ENCODE results near the gene POU5F1.
A peak's percentile ranks its signal among the peaks of the same experiment; 100 is the strongest.
"Not testable (repeated sequence)": the region's sequence is repeated elsewhere in the genome, so short reads cannot be mapped to it uniquely, and the experiment has no call there.

The POU5F1 gene

GRCh38 chr6:31205638-31206037, 35.2 kb upstream of the POU5F1 start:
- no peak overlapping the region for H3K27ac ChIP-seq
- TF ChIP-seq, protein P1, sequence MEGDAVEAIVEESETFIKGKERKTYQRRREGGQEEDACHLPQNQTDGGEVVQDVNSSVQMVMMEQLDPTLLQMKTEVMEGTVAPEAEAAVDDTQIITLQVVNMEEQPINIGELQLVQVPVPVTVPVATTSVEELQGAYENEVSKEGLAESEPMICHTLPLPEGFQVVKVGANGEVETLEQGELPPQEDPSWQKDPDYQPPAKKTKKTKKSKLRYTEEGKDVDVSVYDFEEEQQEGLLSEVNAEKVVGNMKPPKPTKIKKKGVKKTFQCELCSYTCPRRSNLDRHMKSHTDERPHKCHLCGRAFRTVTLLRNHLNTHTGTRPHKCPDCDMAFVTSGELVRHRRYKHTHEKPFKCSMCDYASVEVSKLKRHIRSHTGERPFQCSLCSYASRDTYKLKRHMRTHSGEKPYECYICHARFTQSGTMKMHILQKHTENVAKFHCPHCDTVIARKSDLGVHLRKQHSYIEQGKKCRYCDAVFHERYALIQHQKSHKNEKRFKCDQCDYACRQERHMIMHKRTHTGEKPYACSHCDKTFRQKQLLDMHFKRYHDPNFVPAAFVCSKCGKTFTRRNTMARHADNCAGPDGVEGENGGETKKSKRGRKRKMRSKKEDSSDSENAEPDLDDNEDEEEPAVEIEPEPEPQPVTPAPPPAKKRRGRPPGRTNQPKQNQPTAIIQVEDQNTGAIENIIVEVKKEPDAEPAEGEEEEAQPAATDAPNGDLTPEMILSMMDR (conservative IDR thresholded peaks at IDR 0.05) = no peak

GRCh38 chr6:31204751-31205145, 34.3 kb upstream of the POU5F1 start:
- TF ChIP-seq, protein P1 (conservative IDR thresholded peaks at IDR 0.05) = no peak
- peak overlapping the region; percentile 64 for H3K27ac ChIP-seq

DNA sequence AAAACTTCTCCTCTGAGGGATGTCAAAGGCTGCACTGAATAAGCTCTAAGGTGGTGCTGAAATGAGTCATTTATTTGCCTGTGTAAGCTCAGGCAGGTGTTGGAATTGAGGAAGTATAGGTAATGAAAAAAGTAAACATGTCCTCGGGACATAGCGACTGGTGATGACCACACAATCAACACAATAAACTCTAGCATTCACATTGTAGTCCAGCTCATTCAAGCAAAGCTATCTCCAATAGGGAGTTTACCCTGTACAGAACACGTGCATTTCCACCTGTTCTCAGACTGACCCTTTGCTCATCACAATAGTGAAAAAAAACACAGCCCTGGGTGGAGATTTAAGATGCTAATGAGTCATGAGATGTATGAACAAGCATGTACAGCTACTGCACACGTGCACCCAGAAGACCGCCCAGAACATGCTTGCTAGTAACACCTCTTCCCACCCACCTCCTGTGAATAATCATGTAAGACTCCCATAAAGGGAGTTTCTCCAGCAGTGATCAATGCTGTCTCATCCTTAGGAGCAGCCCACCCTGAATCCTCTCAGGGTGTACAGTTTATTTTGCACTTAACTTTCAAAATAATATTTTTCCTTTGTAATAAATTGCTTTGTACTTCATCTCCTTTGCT, 33.0 kb upstream of the POU5F1 start:
- TF ChIP-seq, protein P1 (conservative IDR thresholded peaks at IDR 0.05) = no peak
- peak overlapping the region; percentile 64 for H3K27ac ChIP-seq

GRCh38 chr6:31202259-31203166, 32.0 kb upstream of the POU5F1 start:
- H3K27ac ChIP-seq = peak overlapping the region; percentile 64; the same call in 1 of the 2 replicates
- TF ChIP-seq, protein P1 (conservative IDR thresholded peaks at IDR 0.05) = no peak

- H3K27ac ChIP-seq = not testable (repeated sequence)
Observed at GRCh38 chr6:31199105-31199452, 28.6 kb upstream of the POU5F1 start.

DNA sequence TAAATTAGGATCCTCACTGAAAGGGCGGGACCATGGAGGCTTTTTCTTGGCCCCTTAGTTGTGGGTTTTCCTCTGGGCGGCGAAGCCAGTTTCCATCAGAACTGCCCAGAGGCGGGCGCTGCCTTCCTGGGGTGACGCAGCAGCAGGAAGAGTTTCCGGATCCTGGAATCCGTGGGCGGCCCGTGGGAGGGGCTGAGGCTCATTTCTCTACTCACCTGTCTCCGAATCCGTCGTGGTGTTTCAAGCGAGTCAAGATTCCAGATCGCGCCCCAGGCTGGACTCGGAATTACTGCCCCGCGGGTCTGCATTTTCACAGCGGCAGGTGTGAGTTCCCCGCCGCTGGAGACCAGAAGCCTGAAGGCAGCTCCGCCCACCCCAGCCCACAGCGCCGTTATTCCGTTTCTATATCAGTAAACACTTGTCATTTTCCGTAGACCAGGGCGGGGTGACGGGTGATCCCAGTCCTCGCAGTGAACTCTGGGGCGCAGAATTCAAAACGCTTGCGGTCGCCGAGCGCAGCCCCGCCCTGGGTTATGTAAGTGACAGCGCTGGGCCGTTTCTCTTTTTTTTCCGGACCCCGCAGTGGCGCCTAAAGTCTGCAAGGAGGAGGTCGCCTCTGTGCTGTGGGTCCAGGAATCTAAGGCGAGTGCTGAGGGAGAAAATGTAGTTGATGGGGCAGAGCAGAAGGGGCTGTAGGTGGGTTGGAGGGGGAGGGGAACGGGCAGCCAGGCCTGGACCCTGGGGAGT, 27.2 kb upstream of the POU5F1 start:
- TF ChIP-seq, protein P1 (conservative IDR thresholded peaks at IDR 0.05) = no peak
- peak overlapping the region; percentile 91 for H3K27ac ChIP-seq

DNA sequence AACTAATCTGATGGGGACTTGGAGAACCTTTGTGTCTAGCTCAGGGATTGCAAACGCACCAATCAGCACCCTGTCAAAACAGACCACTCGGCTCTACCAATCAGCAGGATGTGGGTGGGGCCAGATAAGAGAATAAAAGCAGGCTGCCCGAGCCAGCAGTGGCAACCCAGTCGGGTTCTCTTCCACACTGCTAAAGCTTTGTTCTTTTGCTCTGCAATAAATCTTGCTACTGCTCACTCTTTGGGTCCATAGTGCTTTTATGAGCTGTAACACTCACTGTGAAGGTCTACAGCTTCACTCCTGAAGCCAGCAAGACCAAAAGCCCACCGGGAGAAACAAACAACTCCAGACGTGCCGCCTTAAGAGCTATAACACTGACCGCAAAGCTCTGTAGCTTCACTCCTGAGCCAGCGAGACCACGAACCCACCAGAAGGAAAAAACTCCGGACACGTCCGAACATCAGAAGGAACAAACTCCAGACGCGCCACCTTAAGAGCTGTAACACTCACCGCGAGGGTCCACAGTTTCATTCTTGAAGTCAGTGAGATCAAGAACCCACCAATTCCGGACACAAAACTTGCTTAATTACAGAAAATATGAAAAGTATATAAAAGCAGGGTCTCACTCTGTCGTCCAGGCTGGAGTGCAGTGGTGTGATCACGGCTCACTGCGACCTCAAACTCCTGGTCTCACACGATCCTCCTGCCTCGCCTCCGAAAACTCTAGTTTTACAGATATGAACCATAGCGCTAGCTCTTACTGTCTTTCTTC, 26.0 kb upstream of the POU5F1 start:
- peak overlapping the region; percentile 91 for H3K27ac ChIP-seq

DNA sequence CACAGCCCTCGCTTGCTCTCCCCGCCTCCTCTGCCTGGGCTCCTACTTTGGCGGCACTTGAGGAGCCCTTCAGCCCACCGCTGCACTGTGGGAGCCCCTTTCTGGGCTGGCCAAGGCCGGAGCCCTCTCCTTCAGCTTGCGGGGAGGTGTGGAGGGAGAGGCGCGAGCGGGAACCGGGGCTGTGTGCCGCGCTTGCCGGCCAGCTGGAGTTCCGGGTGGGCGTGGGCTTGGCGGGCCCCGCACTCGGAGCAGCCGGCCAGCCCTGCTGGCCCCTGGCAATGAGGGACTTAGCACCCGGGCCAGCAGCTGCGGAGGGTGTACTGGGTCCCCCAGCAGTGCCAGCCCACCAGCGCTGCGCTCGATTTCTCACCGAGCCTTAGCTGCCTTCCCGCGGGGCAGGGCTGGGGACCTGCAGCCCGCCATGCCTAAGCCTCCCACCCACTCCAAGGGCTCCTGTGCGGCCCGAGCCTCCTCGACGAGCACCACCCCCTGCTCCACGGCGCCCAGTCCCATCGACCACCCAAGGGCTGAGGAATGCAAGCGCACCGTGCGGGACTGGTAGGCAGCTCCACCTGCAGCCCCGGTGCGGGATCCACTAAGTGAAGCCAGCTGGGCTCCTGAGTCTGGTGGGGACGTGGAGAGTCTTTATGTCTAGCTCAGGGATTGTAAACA, 25.0 kb upstream of the POU5F1 start:
- not testable (repeated sequence) for H3K27ac ChIP-seq
